AG04449 (cell line): ENCODE data around the gene PRKD2.
A peak's percentile ranks its signal among the peaks of the same experiment; 100 is the strongest.

Experiments used
- CTCF ChIA-PET: fragments of 350-600 bp; formaldehyde crosslinking; extraction: SDS; loops from one replicate; lab custom pipeline; 2021; ENCODE audit warnings: antibody characterized with exemption; lab: Yijun Ruan, JAX
- POLR2A ChIA-PET: fragments of 400-600, 350-600 bp; formaldehyde crosslinking; extraction: SDS; loops from one replicate; lab custom pipeline; 2020; ENCODE audit warnings: antibody characterized with exemption, inconsistent platforms; lab: Yijun Ruan, JAX
- DNase-seq: peaks from one replicate; pipeline ENCODE4 v3.0.0-alpha.2; 2010; ENCODE audit warnings: low read depth, low spot score
- H3K4me3 ChIP-seq: 2 replicates; pipeline ENCODE4 v1.5.1; 2011; ENCODE audit warnings: low read depth, mild to moderate bottlenecking, control low read depth, low read length
- CTCF ChIP-seq: IDR thresholded peaks from one replicate; pipeline ENCODE4 v1.5.1; 2011; ENCODE audit warnings: mild to moderate bottlenecking, moderate library complexity, low read length, control low read depth, inconsistent platforms; ENCODE audit not compliant: insufficient read depth; ENCODE audit errors: missing control alignments

The PRKD2 gene

GRCh38 chr19:46759817-46760333, 43.0 kb upstream of the PRKD2 start:
- DNase-seq = peak; percentile 97
- H3K4me3 ChIP-seq = no peak overlapping the region
- ChIA-PET CTCF (interaction anchor here (1.3 to 4.6 kb wide), 3 partner anchors 9 to 81 kb away, joined by 3 to 27 read pairs (median 7); no protein-coding TSS in a partner anchor), POLR2A (interaction anchor here (0.7 to 1.9 kb wide), 5 partner anchors 25 to 81 kb away, joined by 3 to 5 read pairs (median 4); partner anchors contain the start of gene SLC1A5)
- TF ChIP-seq CTCF = no peak

GRCh38 chr19:46759206-46759605, 42.3 kb upstream of the PRKD2 start:
- CTCF ChIA-PET = interaction anchor here (1.1 to 12.3 kb wide), 12 partner anchors 8 to 218 kb away, joined by 3 to 278 read pairs (median 12); no protein-coding TSS in a partner anchor
- H3K4me3 ChIP-seq = no peak overlapping the region

DNA sequence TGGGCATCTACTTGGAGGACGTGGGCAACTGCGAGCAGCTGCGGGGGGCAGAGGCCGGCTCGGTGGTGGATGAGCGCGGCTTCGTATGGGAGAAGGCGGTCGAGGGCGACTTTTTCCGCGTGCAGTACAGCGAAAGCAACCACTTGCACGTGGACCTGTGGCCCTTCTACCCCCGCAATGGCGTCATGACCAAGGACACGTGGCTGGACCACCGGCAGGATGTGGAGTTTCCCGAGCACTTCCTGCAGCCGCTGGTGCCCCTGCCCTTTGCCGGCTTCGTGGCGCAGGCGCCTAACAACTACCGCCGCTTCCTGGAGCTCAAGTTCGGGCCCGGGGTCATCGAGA, 39.6 kb upstream of the PRKD2 start:
- ChIA-PET CTCF (interaction anchor here (0.7 to 12.3 kb wide), 16 partner anchors 9 to 366 kb away, joined by 3 to 278 read pairs (median 4); partner anchors contain the start of gene FKRP), POLR2A (no interaction called here)
- DNase-seq = no peak
- no peak overlapping the region for H3K4me3 ChIP-seq
- no peak for TF ChIP-seq CTCF

More at GRCh38 chr19:46759206-46759605, 42.3 kb upstream of the PRKD2 start:
- no peak for TF ChIP-seq CTCF
- DNase-seq = no peak
- POLR2A ChIA-PET = interaction anchor here (1.6 kb wide), 1 partner anchor 29 kb away, joined by 5 read pairs; the partner anchor contains the start of gene SLC1A5

- TF ChIP-seq CTCF = no peak
- no peak overlapping the region for H3K4me3 ChIP-seq
- DNase-seq = no peak
- POLR2A ChIA-PET = no interaction called here
- CTCF ChIA-PET = interaction anchor here (0.7 to 12.3 kb wide), 15 partner anchors 8 to 367 kb away, joined by 3 to 278 read pairs (median 4); partner anchors contain the start of gene FKRP
Measured at GRCh38 chr19:46755853-46756543, 39.1 kb upstream of the PRKD2 start.

- ChIA-PET CTCF (interaction anchor here (0.7 to 12.3 kb wide), 5 partner anchors 11 to 87 kb away, joined by 3 to 278 read pairs (median 10); partner anchors contain the start of gene FKRP), POLR2A (interaction anchor here (0.9 kb wide), 1 partner anchor 85 kb away, joined by 8 read pairs; no protein-coding TSS in a partner anchor)
- DNase-seq = no peak
- H3K4me3 ChIP-seq = no peak overlapping the region
- no peak for TF ChIP-seq CTCF
Measured at GRCh38 chr19:46755077-46755852, 38.4 kb upstream of the PRKD2 start.
